ENCODE results near the gene UHRF2.
"Not testable (repeated sequence)": the region's sequence is repeated elsewhere in the genome, so short reads cannot be mapped to it uniquely, and the experiment has no call there.

UHRF2 gene

GRCh38 chr9:6412487-6413364, at the start of gene UHRF2:
TSS of gene UHRF2 (plus strand) at chr9:6413199. CDS start at chr9:6413491, 292 bp downstream.
- peak; percentile 36 for TF ChIP-seq CTCF (IDR thresholded peaks at IDR 0.05)
- peak within 1 kb of the TSS; percentile 85 for H3K27ac ChIP-seq
- H3K9me3 ChIP-seq: no peaks in the 10 kb centered on the region
- H3K27me3 ChIP-seq: no peaks in the 10 kb centered on the region
- H3K4me3 ChIP-seq (ENCODE audit: low read depth in 1 of 2, low read length in 1 of 2): peak within 1 kb of the TSS; percentile 88
- H3K36me3 ChIP-seq: no peaks in the 10 kb centered on the region
- H3K4me1 ChIP-seq (ENCODE audit: control insufficient read depth in 1 of 2, insufficient read depth in 1 of 2, low read depth in 1 of 2, low read length in 1 of 2): peaks cover 36 to 37% of the 10 kb centered on the region in 2 experiments

GRCh38 chr9:6367128-6367890, 45.7 kb upstream of the UHRF2 start:
- H3K27ac ChIP-seq: no peak overlapping the region
- no peak overlapping the region for H3K4me3 ChIP-seq (ENCODE audit: low read depth in 1 of 2, low read length in 1 of 2)
- H3K9me3 ChIP-seq: peaks cover 5% of the 10 kb centered on the region
- H3K36me3 ChIP-seq: no peaks in the 10 kb centered on the region
- no peak for TF ChIP-seq CTCF (IDR thresholded peaks at IDR 0.05)
- H3K4me1 ChIP-seq (ENCODE audit: control insufficient read depth in 1 of 2, insufficient read depth in 1 of 2, low read depth in 1 of 2, low read length in 1 of 2): no peaks in the 10 kb centered on the region
- H3K27me3 ChIP-seq: no peaks in the 10 kb centered on the region

GRCh38 chr9:6368831-6369230, 44.2 kb upstream of the UHRF2 start:
- Histone ChIP-seq H3K9me3 (peaks cover 5% of the 10 kb centered on the region), H3K27me3 (no peaks in the 10 kb centered on the region), H3K27ac (no peak overlapping the region), H3K4me1 (ENCODE audit: control insufficient read depth in 1 of 2, insufficient read depth in 1 of 2, low read depth in 1 of 2, low read length in 1 of 2) (no peaks in the 10 kb centered on the region), H3K4me3 (ENCODE audit: low read depth in 1 of 2, low read length in 1 of 2) (no peak overlapping the region), H3K36me3 (no peaks in the 10 kb centered on the region)
- TF ChIP-seq CTCF (IDR thresholded peaks at IDR 0.05): no peak

- H3K27me3 ChIP-seq; H3K4me3 ChIP-seq (ENCODE audit: low read depth in 1 of 2, low read length in 1 of 2); H3K9me3 ChIP-seq; H3K36me3 ChIP-seq; H3K4me1 ChIP-seq (ENCODE audit: control insufficient read depth in 1 of 2, insufficient read depth in 1 of 2, low read depth in 1 of 2, low read length in 1 of 2); H3K27ac ChIP-seq: not testable (repeated sequence)
These were observed 31.5 kb upstream of the UHRF2 start for GRCh38 chr9:6381477-6382012.

- no peak for TF ChIP-seq CTCF (IDR thresholded peaks at IDR 0.05)
- Histone ChIP-seq H3K36me3 (no peaks in the 10 kb centered on the region), H3K4me3 (ENCODE audit: low read depth in 1 of 2, low read length in 1 of 2) (no peak overlapping the region), H3K4me1 (ENCODE audit: control insufficient read depth in 1 of 2, insufficient read depth in 1 of 2, low read depth in 1 of 2, low read length in 1 of 2) (no peaks in the 10 kb centered on the region), H3K27ac (no peak overlapping the region), H3K27me3 (no peaks in the 10 kb centered on the region), H3K9me3 (no peaks in the 10 kb centered on the region)
These were observed 30.3 kb upstream of the UHRF2 start for GRCh38 chr9:6382681-6383080.
